Heart left ventricle (tissue), 16 donors: ENCODE data around the gene MAGED2. TPM values are rescaled to one million over a fixed set of nuclear protein-coding genes. Genes with fewer than 3 reads are reported as not detected.
A peak's percentile ranks its signal among the peaks of the same experiment; 100 is the strongest.
"Not testable (repeated sequence)": the region's sequence is repeated elsewhere in the genome, so short reads cannot be mapped to it uniquely, and the experiment has no call there.

Experiments
- ATAC-seq, 4 donors: fragments of 200-7000 bp; cut with Tn5 transposase; one replicate each; pipeline ENCODE4 v1.9.1; 2020 to 2022; ENCODE audit warnings: moderate library complexity in 4 of 4, mild to moderate bottlenecking in 3 of 4, moderate number of reproducible peaks in 1 of 4
- DNase-seq, 5 donors: peaks; one replicate each; pipeline ENCODE4 v3.0.0-alpha.2; 2020
- H3K27ac ChIP-seq, 12 donors: fragments of 200-600 bp; sonication (generic) in 4 of 12; one replicate each; pipeline versions ENCODE4 v1.5.0 to v1.8.0; 2016 to 2022; ENCODE audit warnings: mild to moderate bottlenecking in 2 of 12
- H3K27me3 ChIP-seq, 9 donors: fragments of 200-600 bp; sonication (generic) in 2 of 9; one replicate each; pipeline versions ENCODE4 v1.5.1 to v1.8.0; 2016 to 2022; ENCODE audit warnings: mild to moderate bottlenecking in 3 of 9
- H3K36me3 ChIP-seq, 9 donors: fragments of 200-600 bp; sonication (generic) in 2 of 9; one replicate each; pipeline versions ENCODE4 v1.5.0 to v1.8.0; 2018 to 2022; ENCODE audit warnings: mild to moderate bottlenecking in 2 of 9
- H3K4me1 ChIP-seq, 12 donors: fragments of 200-600 bp; sonication (generic) in 4 of 12; one replicate each; pipeline versions ENCODE4 v1.5.0 to v1.8.0; 2016 to 2022; ENCODE audit warnings: mild to moderate bottlenecking in 3 of 12
- H3K4me3 ChIP-seq, 12 donors: fragments of 200-600 bp; sonication (generic) in 4 of 12; one replicate each; pipeline versions ENCODE4 v1.5.0 to v1.8.0; 2017 to 2022; ENCODE audit warnings: mild to moderate bottlenecking in 9 of 12, moderate library complexity in 4 of 12
- H3K9me3 ChIP-seq, 12 donors: fragments of 200-600 bp; sonication (generic) in 4 of 12; one replicate each; pipeline versions ENCODE4 v1.5.0 to v1.8.0; 2016 to 2022; ENCODE audit warnings: mild to moderate bottlenecking in 1 of 12
- CTCF ChIP-seq, 12 donors: fragments of 200-600 bp; sonication (generic) in 4 of 12; IDR thresholded peaks; one replicate each; pipeline versions ENCODE4 v1.5.0 to v1.8.0; 2018 to 2022; ENCODE audit warnings: antibody characterized with exemption in 12 of 12, mild to moderate bottlenecking in 5 of 12
- POLR2A ChIP-seq, 2 donors: fragments of 450-650 bp; IDR thresholded peaks; one replicate each; pipeline ENCODE4 v1.6.1; 2017; ENCODE audit warnings: antibody characterized with exemption in 2 of 2, mild to moderate bottlenecking in 2 of 2, moderate library complexity in 2 of 2
- WGBS, 4 donors: extraction: QIAGEN DNeasy Blood & Tissue Kit in 2 of 4; methylation state at CpG; one replicate each; pipeline versions ENCODE4 v1.1.5 to v1.1.7; 2013 to 2018; 5-methylcytosine and 5-hydroxymethylcytosine counted together
- intact Hi-C, 10 donors: fragments of 100-400 bp; cut with DNase I; formaldehyde crosslinking; loops; one replicate each; pipeline versions ENCODE4 v1.11.1 to v1.14.2; 2022
- polyA plus RNA-seq, 2 donors: library from polyadenylated mRNA; stranded (reverse); fragments of 200-250 nt; gene quantifications; one replicate each; pipeline ENCODE4 v1.2.3, GENCODE V29; 2013
- total RNA-seq, 9 donors: library from RNA; depleted of rRNA in 2 of 9; stranded (reverse); fragments of >200 nt in 2 of 9; fragmentation: NEBNext Ultra II Directional in 3 of 9; extraction: Animal tissue kit (Norgen Biotek cat#: 25700) in 3 of 9; gene quantifications; one replicate each; pipeline versions ENCODE4 v1.1.0 to v1.2.4, GENCODE V29; 2016 to 2023
- donor health status: ischemic (EF 13 %, LVEDD 7.1; RV severe dilation, severe dysfunction).
- donor health status: healthy with polysubstance abuse.
- donor health status: DM: no; HTN: yes; CAD: no.
- donor health status: DM: no; HTN: no; CAD: no.
- donor health status: ischemic (EF 25% LVEDD 6.9; RV normal size, moderate dysfunction).
- donor health status: ischemic (EF 25% LVEDD 5.7; RV mildly dilated, moderate dysfunction).
- donor health status: healthy.
- donor health status: DM: yes; HTN: yes; CAD: no.
- donor health status: ischemic (EF 35%, LVEDD 5.7; RV mildly dilated, moderate dysfunction).
- donor health status: nonischemic (EF 11% LVEDD 7.7; RV severe dilation, severe dysfunction).
- donor health status: DM: yes; HTN: yes; CAD: no.
- donor health status: PGD.
- donor health status: ischemic (EF 29% LVEDD 5.4; RV normal size, mild dysfunction).
- donor health status: nonischemic (EF 23%, LVEDD 6.1; RV moderate dilation, normal function).

Gene MAGED2
- total and polyA plus RNA-seq, 11 donors: 59.3 to 126 (median 92.7) TPM

GRCh38 chrX:54824722-54825121, 17.2 kb downstream of the MAGED2 start:
- TF ChIP-seq POLR2A (IDR thresholded peaks at IDR 0.05) (no peak), CTCF (IDR thresholded peaks at IDR 0.05) (no peak)
- Histone ChIP-seq H3K36me3 (no peaks in the 10 kb centered on the region), H3K27me3 (no peaks in the 10 kb centered on the region), H3K9me3 (no peaks in the 10 kb centered on the region), H3K4me3 (no peak overlapping the region), H3K27ac (no peak overlapping the region), H3K4me1 (no peaks in the 10 kb centered on the region)
- DNase-seq (no peak), ATAC-seq (no peak)
- intact Hi-C loops: no loop called here
- WGBS, 4 donors: 81 to 96% (median 90%) methylated on average over 8 of the region's 8 CpGs

- 67 to 78% (median 73%) methylated on average over 8 of the region's 8 CpGs for WGBS, 4 donors
- DNase-seq (no peak), ATAC-seq (no peak)
- H3K9me3 ChIP-seq: no peaks in the 10 kb centered on the region
- H3K27ac ChIP-seq: no peak overlapping the region
- H3K27me3 ChIP-seq: no peaks in the 10 kb centered on the region
- intact Hi-C loops: no loop called here
- H3K4me3 ChIP-seq: no peak overlapping the region
- no peaks in the 10 kb centered on the region for H3K36me3 ChIP-seq
- H3K4me1 ChIP-seq: no peaks in the 10 kb centered on the region
- TF ChIP-seq CTCF (IDR thresholded peaks at IDR 0.05) (no peak), POLR2A (IDR thresholded peaks at IDR 0.05) (no peak)
Observed at GRCh38 chrX:54825716-54826438, 18.3 kb downstream of the MAGED2 start.

- H3K9me3 ChIP-seq: no peaks in the 10 kb centered on the region
- 61 to 84% (median 77%) methylated on average over 4 of the region's 4 CpGs for WGBS, 4 donors
- H3K27ac ChIP-seq: no peak overlapping the region
- no peaks in the 10 kb centered on the region for H3K27me3 ChIP-seq
- DNase-seq: no peak
- H3K4me1 ChIP-seq: no peaks in the 10 kb centered on the region
- TF ChIP-seq POLR2A (IDR thresholded peaks at IDR 0.05) (no peak), CTCF (IDR thresholded peaks at IDR 0.05) (no peak)
- intact Hi-C loops: no loop called here
- no peaks in the 10 kb centered on the region for H3K36me3 ChIP-seq
- H3K4me3 ChIP-seq: no peak overlapping the region
- no peak for ATAC-seq
Observed at GRCh38 chrX:54826598-54826997, 19.1 kb downstream of the MAGED2 start.

- Histone ChIP-seq H3K4me3 (no peak overlapping the region), H3K36me3 (no peaks in the 10 kb centered on the region), H3K27me3 (peaks cover 0 to 6% (median 0%) of the 10 kb centered on the region in 9 donors), H3K4me1 (no peaks in the 10 kb centered on the region), H3K9me3 (no peaks in the 10 kb centered on the region), H3K27ac (no peak overlapping the region)
- ATAC-seq (no peak), DNase-seq (no peak)
- 67 to 95% (median 80%) methylated on average over 3 of the region's 3 CpGs for WGBS, 4 donors
- TF ChIP-seq POLR2A (IDR thresholded peaks at IDR 0.05) (no peak), CTCF (IDR thresholded peaks at IDR 0.05) (no peak)
- intact Hi-C loops: no loop called here
Observed at GRCh38 chrX:54838583-54838982, 31.0 kb downstream of the MAGED2 start.

GRCh38 chrX:54841184-54841874, 33.8 kb downstream of the MAGED2 start:
- 8 to 28% (median 23%) methylated on average over 2 of the region's 3 CpGs for WGBS, 4 donors
- H3K4me1 ChIP-seq, H3K27me3 ChIP-seq, DNase-seq, intact Hi-C loops, H3K4me3 ChIP-seq, H3K36me3 ChIP-seq, H3K27ac ChIP-seq, H3K9me3 ChIP-seq: not testable (repeated sequence)
- peak in 1 of 4 donors; percentile 37 for ATAC-seq
